Right atrium auricular region (tissue), 2 donors: Measurements from ENCODE around the gene SEC22A. TPM values are rescaled to one million over a fixed set of nuclear protein-coding genes. Genes with fewer than 3 reads are reported as not detected.
A peak's percentile ranks its signal among the peaks of the same experiment; 100 is the strongest.

Source experiments
- DNase-seq: peaks from one replicate; pipeline ENCODE4 v3.0.0-alpha.2; 2019; ENCODE audit warnings: low spot score
- H3K27ac ChIP-seq, 2 donors: fragments of 200-600 bp; sonication (generic); 1 replicate in 1 of 2; 2 replicates in 1 of 2; pipeline ENCODE4 v1.5.1; 2016 to 2019
- H3K27me3 ChIP-seq, 2 donors: fragments of 200-600 bp; sonication (generic); one replicate each; pipeline versions ENCODE4 v1.5.1 to v1.6.0; 2017 to 2019
- H3K36me3 ChIP-seq: fragments of 200-600 bp; sonication (generic); one replicate; pipeline ENCODE4 v1.5.1; 2016
- H3K4me1 ChIP-seq, 2 donors: fragments of 200-600 bp; sonication (generic); one replicate each; pipeline versions ENCODE4 v1.5.1 to v1.6.0; 2017 to 2019
- H3K4me3 ChIP-seq, 2 donors: fragments of 200-600 bp; sonication (generic); 1 replicate in 1 of 2; 2 replicates in 1 of 2; pipeline ENCODE4 v1.5.1; 2017 to 2019; ENCODE audit warnings: mild to moderate bottlenecking in 1 of 2, moderate library complexity in 1 of 2
- H3K9me3 ChIP-seq, 2 donors: fragments of 200-600 bp; sonication (generic); one replicate each; pipeline ENCODE4 v1.5.1; 2019
- CTCF ChIP-seq, 2 donors: fragments of 200-600 bp; sonication (generic); IDR thresholded peaks; one replicate each; pipeline ENCODE4 v1.5.1; 2019; ENCODE audit warnings: antibody characterized with exemption in 2 of 2
- total RNA-seq, 2 donors: library from RNA; depleted of rRNA; stranded (reverse); fragments of >200 nt; gene quantifications; one replicate each; pipeline ENCODE4 v1.1.0, GENCODE V29; 2016

Gene SEC22A
- total RNA-seq, 2 donors from 2014 or later, result 13.7 to 24.2 TPM

DNA sequence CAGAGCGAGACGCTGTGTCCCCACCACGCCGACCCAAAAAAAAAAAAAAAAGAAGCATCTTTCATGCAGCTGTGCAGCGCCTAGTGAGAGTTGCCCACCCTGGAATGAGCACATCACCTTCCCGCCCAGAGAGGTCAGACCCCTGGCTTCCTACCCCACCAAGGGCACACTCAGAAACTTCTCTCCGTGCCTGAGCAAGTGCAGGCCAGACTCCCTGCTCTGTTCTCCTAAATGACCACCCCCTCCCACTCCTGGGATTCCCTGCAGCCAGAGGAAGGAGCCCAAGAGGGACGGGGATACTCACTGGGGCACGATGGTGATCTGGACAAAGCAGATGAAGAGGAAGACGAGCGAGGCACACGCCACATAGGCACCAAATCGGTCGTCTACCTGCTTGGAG is 116.0 kb downstream of the SEC22A start:
- no peak overlapping the region for H3K4me3 ChIP-seq
- no peak for TF ChIP-seq CTCF (IDR thresholded peaks at IDR 0.05)
- H3K27me3 ChIP-seq, result no peaks in the 10 kb centered on the region
- peaks cover 0 to 27% of the 10 kb centered on the region in 2 donors for H3K4me1 ChIP-seq
- DNase-seq, result no peak
- H3K9me3 ChIP-seq, result no peaks in the 10 kb centered on the region
- peaks cover 60% of the 10 kb centered on the region for H3K36me3 ChIP-seq
- no peak overlapping the region for H3K27ac ChIP-seq

DNA sequence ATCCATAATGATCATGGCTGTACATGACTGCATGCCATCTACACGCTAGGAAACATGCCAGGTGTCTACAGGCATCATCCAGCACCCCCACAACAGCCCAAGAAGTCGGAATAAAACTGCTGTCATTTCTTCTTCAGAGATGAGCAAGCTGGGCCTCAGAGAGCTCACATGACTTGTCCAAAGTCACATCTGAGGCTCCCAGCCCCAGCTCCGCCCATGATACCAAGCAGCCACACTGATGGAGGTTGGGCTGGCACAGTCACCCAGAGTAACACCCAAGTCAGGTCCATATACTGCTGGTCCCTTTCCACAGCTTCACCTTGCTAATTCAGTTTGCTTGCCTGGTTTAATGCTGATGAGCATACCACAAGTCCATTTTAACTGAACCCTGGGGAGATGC is 116.6 kb downstream of the SEC22A start:
- H3K27ac ChIP-seq, result peak overlapping the region in 1 of 2 donors; percentile 52
- DNase-seq, result no peak
- no peak for TF ChIP-seq CTCF (IDR thresholded peaks at IDR 0.05)

GRCh38 chr3:123319760-123320159 is 118.0 kb downstream of the SEC22A start:
- no peak for DNase-seq
- Histone ChIP-seq H3K27ac (peak overlapping the region; percentile 52 to 62), H3K4me1 (peaks cover 0 to 16% of the 10 kb centered on the region in 2 donors), H3K9me3 (no peaks in the 10 kb centered on the region), H3K27me3 (no peaks in the 10 kb centered on the region), H3K4me3 (no peak overlapping the region), H3K36me3 (peaks cover 69% of the 10 kb centered on the region)
- TF ChIP-seq CTCF (IDR thresholded peaks at IDR 0.05), result no peak

More for the DNA sequence above, 116.6 kb downstream of the SEC22A start:
- no peaks in the 10 kb centered on the region for H3K27me3 ChIP-seq
- H3K9me3 ChIP-seq, result no peaks in the 10 kb centered on the region
- peaks cover 0 to 27% of the 10 kb centered on the region in 2 donors for H3K4me1 ChIP-seq
- H3K36me3 ChIP-seq, result peaks cover 58% of the 10 kb centered on the region
- H3K4me3 ChIP-seq, result no peak overlapping the region

DNA sequence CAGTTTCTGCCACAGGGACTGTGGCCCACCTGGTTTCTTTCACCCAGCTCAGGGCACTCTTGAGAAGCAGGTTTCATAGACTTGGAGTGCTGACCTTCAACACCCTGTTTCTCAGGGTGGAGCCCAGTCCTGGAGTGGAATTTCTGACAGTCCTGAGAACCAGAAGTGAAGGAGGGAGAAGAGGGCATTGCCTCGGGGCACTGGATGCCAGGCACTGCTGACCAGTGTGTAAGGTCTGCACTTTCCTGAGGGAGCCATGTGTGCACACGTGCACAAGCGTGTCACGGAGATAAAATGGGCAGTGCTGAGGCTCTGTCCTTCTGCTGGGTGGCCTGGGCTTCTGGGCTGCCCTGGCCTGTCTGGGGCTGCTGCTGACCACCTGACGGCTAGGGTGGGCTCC is 118.5 kb downstream of the SEC22A start:
- H3K27me3 ChIP-seq, result no peaks in the 10 kb centered on the region
- no peaks in the 10 kb centered on the region for H3K9me3 ChIP-seq
- peaks cover 0 to 16% of the 10 kb centered on the region in 2 donors for H3K4me1 ChIP-seq
- H3K36me3 ChIP-seq, result peaks cover 69% of the 10 kb centered on the region
- peak overlapping the region; percentile 52 to 62 for H3K27ac ChIP-seq
- H3K4me3 ChIP-seq, result no peak overlapping the region
- no peak for DNase-seq
- no peak for TF ChIP-seq CTCF (IDR thresholded peaks at IDR 0.05)

DNA sequence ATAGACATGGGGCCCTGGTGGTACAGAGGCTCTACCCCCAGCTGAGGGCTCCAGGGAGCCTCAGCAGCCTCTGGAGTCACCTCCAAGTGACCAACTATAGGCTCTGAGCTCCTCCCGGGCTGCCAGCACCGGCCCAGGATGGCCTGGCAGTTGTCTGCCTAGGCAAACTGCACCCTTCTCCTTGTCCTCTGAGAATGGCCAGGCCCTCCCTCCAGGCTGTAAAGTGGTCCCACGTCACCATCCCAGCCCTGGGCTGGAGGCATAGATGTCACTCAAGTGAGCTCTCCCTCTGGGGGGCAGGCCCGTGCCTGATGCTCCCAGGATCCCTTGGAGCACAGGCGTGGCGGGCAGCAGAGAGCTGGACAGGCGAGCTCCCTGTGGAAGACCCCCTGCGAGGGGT is 120.1 kb downstream of the SEC22A start:
- Histone ChIP-seq H3K4me1 (peaks cover 0 to 22% of the 10 kb centered on the region in 2 donors), H3K27me3 (no peaks in the 10 kb centered on the region), H3K9me3 (no peaks in the 10 kb centered on the region), H3K27ac (peak overlapping the region; percentile 23 to 51), H3K4me3 (no peak overlapping the region), H3K36me3 (peaks cover 68% of the 10 kb centered on the region)
- TF ChIP-seq CTCF (IDR thresholded peaks at IDR 0.05), result no peak
- DNase-seq, result no peak

GRCh38 chr3:123322866-123323265 is 121.1 kb downstream of the SEC22A start:
- Histone ChIP-seq H3K4me1 (peaks cover 0 to 33% of the 10 kb centered on the region in 2 donors), H3K27ac (peak overlapping the region; percentile 24 to 31), H3K27me3 (no peaks in the 10 kb centered on the region), H3K36me3 (peaks cover 64% of the 10 kb centered on the region), H3K4me3 (no peak overlapping the region), H3K9me3 (no peaks in the 10 kb centered on the region)
- TF ChIP-seq CTCF (IDR thresholded peaks at IDR 0.05), result no peak
- DNase-seq, result no peak
